CD4-positive, alpha-beta T cell treated with Interleukin-21 for 1 hour (primary cell): ENCODE data around the gene RAPGEF5.

Experiments
- DNase-seq: peaks from one replicate; pipeline ENCODE4 v3.0.0-alpha.2; 2020

RAPGEF5 gene

DNA sequence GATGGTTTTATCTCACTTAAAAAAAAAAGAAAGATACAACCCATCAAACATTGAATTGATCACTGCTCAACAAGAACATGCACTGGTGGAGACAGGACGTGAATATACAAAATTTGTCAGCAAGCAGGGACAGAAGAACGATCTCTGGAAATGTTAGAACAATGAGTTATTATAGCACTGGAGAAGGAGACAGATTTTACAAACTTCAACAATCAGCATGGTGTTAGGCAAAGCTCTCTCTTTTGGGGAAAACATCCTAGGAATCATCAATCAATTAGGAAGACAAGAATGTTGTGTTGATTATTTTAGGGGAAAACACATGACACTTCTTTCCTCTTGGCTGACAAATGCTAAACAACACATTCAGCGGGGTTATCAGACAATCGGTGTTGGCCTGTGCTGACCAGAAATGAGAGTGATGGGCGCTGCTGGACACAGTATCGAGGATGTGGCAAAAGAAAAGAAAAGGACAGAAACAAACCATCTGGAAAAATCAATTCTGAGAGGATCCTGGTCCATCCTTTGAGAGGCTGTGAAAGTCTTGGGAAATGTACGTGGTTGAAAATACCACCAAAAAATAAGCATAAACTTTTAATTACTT lies 103.9 kb downstream of the RAPGEF5 start:
- no peak for DNase-seq

DNA sequence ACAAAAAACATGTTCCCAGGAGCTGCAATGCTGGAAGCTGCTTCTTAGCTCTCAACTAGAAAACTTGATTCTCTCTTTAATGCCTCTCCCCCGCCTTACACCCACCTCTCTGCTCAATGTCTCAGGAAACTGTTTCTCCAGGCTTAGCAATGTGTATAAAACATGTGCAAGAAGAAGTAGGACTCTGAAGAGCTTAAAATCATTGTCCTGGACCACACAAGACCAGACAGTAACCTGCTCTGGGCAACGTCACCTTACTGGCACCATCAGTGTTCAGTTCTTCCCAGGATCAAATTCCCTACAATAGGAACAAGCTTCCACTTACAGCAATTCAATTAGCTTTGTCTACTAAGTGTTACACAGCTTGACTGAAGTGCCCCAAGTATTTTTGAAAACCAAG lies 104.9 kb downstream of the RAPGEF5 start:
- DNase-seq, result no peak

DNA sequence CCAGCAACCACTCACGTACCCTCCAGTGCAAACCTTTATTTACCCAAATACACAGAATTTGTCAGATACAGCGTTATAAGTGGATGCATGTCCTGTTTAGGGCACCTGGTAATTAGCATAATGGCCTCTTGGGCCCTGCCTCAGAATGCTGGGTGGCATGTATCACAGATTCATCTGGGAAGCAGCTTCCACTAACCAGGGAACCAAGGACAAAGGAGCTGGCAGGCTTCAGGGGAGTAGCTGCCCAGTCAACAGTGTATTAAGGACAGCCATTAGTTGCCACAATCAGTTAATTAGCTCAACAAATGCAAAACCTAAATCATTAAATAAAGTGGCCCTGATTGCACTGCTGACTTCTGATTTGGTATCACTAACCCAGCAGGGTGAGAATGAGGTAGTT lies 105.7 kb downstream of the RAPGEF5 start:
- no peak for DNase-seq

DNA sequence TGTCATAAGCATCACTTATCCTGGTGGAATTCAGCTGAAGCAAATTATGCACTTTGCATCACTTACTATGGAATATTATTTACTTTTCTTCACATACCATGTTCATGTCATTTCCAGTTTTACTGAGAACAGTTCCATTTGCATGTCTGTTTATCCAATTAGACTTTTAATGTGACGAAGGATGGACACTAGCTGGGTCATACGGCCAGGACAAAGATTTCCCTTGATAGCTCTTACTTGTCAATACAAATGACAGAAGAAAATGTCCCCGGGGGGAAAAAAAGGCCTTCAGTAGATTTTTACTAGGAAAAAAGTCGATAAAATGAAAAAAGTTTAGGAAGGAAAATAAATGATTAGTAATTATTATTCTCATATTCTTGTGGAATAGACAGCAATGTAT lies 106.6 kb downstream of the RAPGEF5 start:
- DNase-seq, result no peak

DNA sequence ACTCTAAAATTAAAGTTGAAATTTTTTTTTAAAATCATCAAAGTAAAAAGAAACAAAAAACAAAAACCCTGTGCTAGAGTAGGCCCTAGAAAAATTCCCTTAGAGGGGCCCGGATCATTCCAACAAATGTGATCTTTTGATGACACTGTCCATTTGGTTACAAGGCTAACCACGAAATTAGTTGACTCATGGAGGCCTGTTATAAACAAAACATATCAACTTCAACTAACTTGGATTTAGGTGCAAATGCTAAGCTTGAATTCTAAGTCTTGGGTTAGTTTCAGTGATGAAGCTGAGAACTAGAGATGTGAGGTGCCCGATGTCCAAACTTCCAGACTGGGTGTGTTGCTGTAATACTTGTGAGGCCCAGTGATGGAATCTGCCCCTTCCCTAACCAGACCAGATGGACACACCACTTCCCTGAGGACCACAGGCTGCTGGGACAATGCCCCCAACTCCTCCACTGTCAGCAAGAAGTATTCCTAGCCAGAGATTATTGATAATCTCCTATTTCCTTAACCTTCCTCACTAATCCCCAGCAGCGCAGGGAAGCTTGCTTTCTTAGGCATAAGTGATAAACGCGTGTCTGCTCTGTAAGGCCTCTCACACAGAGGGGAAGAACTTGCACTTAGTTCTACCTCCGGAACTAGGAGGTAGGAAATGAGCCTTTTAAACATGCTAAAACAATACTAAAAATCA lies 108.7 kb downstream of the RAPGEF5 start:
- DNase-seq, result no peak

DNA sequence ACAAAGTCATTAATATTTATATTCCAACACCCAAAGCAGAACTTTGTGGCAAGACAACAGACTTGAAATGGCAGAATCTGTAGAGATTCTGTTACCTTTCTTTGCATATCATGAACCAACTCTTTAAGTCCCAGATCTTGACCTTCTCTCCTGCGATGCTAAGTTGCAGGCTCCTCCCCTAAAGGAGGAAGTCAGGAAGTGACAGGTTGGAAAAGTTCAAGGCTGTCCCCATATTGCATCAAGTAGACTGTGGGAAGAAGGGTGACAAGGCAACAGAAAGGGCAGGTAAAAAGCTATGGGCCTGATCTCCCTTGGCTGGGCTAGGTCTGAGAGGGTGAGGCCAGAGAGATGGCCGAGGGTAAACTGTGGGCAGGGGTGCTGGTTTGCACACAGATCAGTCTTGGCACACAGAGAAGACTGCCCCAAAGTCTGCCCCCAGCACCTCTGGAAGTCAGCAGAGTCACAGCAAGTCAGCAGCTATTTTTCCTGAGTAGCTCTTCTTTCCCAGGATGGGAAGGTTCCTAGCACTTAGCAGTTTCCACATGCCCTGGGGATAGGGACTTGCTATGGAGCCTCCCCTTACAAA lies 115.1 kb downstream of the RAPGEF5 start:
- no peak for DNase-seq

DNA sequence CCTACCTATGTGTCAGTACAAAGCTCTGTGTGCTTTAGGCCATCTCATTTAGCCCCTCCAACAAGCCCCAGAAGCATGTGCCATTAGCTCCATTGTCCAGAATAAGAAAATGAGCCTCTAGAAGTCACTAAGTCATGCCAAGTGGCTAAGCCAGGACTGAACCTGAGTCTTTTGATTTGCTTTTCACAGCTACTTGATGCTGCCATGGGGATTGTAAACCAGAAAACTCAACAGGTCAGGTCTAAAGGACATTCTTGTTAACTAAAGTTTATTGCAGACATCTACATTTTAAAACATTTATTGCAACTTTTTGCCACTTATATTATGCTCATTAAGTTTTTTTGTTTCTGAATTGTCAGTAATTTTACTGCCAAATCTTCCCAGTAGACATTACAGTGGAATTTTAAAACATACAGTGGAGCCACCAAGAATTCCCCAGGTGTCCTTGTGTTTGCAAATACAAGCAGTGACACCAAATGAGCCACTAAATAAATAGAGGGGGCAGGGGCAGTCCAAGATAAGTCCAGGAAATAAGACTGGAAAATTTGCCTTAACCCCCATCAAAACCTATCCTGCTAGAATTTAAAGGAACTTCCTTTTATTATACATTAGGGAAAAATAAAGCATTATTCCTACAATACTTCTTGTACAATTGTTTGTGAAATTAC lies 115.9 kb downstream of the RAPGEF5 start:
- no peak for DNase-seq

DNA sequence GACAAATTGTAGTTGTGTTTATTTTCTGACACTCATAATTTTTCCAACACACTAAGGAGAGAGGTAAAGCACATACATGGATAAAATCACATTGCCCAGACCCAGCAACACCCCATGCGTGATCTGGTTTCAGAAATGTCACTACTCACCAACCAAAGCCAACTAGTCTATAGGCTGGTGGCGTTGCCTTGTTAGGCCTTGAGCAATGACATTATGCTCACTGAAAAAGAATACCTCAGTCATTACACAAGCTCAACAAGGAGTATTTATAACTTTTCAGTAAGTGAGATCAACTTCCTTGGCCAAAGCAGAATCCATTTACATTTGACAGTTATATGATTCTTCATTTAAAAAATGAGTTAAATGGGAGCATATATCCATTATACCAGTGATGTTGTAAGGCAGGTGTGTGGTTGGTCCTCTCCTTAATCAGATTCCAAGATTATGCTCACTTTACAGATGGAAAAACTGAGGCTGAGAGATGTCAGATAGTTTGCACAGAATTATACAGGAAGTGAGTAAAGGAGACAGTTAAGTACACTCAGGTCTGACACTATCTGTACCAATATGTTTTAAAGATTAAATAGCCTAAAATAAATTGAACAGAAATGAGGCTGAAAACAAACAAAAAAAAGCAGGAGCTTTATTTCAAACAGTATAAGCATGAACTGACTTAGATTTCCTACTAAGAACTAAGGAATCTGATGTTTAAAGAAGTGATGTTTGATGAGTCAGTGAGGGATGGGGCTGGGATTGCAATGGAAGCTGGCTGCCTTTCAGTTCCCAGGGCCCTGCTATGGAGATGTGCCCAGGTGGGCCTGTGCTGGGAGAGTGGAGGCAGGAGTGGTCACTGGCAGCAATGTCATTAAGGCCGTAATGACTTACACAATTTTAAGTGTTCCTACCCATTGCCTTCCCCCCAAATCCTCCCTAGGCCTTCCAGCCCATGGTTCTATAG lies 118.3 kb downstream of the RAPGEF5 start:
- no peak for DNase-seq

DNA sequence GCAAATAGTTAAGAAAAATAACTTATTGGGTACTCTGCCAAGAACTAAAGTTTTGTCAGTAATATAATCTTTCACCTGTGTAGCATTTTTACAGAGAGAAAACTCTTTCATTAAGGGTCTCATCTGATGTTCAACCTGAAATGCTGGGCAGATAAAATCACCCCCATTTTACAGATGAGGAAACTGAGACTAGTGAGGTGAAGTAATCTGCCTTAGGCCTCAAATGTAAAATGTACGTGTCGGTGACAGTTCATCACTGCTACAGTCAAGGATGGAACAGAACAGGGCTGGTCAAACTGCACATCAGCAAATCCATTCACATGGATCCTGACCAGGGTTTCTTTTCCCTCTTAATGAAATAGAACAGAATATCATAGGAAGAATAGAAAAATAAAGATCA lies 121.8 kb downstream of the RAPGEF5 start:
- DNase-seq, result no peak

DNA sequence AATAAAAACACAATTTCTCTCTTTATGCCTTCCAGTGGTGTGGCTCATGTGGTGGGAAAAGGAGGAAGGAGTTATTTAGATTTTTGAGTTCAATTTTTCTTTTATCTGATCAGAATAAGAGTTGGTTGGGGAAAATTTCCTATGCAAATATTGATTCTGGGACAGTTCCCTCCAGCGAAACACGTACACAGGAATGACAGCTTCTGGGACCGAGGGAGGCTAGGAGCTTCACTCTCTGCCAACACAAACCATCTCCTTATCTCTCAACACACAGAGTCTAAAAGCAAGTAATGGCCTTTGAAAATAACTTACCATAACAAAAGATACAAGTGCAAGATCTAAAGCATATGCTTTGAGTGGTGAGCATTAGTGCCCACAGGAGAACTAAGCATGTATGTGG lies 122.7 kb downstream of the RAPGEF5 start:
- DNase-seq, result no peak

DNA sequence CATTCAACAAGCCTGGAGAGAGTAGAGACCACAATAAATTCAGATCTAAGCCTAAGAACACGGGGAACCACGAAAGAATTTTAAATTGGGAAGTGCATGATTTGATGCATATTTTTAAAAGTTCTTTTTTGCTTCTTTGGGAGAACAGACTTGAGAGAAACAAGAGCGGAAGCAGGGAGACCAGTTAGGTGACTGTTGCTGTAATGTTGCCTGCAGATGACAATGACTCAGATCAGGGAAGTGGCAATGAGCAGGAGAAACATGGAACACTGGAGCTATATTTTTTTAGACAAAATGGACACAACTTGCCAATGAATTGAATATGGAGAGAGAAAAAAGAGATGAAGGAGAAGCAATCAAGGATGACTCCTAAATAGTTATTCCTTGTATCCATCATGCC lies 125.1 kb downstream of the RAPGEF5 start:
- DNase-seq, result no peak

DNA sequence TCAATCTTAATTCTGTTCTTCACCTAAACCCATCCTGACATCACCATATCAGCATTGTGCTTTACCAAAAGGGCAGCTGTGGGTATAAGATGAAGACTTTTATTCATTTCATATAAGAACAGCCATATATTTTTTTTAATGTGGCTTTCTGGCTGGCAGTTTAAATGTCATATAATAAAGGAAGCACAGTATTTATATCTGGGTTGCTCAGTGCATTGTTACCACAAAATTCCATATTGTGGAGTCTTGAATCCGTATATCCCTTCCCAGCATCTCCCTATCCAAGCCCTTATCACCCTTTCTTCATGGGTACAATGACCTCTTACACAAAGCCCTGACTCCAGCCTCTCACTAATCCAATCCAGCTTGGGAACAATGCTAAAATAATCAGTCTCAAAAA lies 125.8 kb downstream of the RAPGEF5 start:
- no peak for DNase-seq

DNA sequence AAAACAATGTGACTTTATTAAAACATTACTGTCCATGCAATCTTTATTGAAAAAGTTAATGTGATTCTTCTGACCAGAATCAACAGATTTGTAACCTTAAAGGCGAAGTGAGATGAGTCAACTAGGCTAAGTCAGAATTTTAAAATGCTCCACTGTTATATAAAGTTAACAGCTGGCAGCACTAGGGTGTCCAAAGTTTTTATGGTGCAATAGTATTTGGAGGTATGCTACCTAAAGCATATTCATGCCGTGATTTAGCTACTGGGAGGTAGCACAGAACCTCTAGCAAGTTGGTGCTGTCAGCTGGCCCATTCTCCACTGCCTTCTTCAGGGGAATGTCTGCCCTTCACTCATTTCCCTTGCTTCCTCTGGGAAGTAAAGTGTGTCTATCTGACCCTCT lies 126.7 kb downstream of the RAPGEF5 start:
- DNase-seq, result no peak

DNA sequence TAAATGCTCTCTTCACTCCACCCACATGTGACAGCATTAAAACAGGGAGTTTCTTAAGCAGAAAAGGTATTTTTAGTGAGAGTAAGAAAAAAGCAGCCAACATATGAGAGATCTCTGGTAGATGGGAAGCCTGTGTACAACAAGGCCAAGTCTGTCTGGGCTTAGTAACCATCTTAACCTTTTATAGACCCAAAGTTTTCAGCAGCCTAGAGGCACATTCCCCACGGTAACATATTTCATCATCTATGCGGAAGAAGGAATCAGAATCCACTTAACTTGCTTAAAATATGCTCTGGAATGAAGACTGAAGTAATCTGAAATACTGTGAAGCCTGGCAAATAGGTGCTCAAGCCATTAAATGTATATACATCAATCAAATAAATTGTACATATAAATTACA lies 127.8 kb downstream of the RAPGEF5 start:
- no peak for DNase-seq

DNA sequence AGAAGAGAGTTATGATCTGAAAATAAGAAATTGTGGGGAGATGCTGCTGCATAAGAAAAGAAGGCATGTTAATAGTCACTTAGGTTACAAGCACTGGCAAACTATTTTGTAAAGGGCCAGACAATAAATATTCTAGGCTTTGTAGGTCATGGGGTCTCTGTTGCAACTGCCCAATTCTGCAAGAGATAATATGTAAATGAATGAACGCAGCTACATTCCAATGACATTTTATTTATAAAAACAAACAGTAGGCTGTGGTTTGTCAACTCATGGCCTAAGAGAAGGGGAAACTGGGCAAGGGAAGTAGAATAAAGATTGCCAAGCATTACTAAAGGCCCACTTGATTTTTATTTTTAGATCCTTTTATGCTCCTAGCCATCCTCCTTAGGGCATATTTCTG lies 133.1 kb downstream of the RAPGEF5 start:
- no peak for DNase-seq

DNA sequence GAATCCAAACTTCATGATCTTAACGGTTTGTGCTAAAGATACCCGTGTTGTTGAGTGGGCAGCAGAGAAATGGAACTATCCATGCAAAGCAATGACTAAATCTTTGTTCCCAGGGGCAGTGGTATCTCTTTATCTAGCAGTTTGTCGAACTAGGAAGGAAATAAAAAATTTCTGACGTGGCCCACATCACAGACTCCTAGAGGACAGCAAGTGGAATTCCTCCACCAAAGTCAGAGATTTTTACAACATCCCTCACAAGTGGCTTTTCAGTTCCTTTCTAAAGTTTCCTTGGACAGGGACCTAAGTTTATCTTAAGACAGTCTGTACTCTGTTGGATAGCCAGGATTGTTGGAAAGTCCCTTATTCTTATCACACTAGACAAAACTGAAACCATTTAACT lies 136.0 kb downstream of the RAPGEF5 start:
- DNase-seq, result no peak

DNA sequence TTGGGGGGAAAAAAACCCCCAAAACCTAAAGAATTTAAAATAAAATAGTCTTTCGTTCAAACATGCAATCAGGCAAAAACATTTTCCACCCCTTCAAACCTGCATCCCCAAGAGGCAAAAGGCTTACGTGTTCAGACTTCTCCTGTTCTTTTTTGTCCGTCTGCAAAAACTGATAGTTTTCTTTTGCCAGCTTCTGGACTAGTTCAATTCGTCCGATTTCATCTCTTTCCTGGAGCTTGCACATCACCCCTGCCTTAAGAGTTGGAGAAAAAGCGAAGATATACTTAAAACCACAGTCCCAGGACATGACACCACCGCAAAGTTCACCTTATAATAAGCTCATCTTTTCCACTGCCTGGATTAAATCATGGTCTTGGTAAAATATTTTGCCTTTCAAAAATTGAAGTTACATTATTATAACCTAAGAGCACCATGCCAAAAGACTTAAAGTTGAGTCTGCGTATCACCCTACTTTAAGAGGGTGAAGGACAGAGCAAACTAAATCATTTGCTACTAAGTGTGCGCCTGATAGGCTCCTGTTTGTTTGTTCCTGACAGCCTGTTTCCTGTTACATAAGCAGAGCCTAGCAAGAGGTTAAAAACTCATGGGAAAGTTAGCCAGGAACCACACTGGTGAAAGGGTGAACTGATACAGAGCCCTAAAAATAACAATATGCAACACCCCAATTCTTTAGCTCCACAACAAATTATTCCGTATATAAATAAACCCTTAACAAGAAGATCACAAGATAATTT lies 137.0 kb downstream of the RAPGEF5 start:
- DNase-seq, result no peak

DNA sequence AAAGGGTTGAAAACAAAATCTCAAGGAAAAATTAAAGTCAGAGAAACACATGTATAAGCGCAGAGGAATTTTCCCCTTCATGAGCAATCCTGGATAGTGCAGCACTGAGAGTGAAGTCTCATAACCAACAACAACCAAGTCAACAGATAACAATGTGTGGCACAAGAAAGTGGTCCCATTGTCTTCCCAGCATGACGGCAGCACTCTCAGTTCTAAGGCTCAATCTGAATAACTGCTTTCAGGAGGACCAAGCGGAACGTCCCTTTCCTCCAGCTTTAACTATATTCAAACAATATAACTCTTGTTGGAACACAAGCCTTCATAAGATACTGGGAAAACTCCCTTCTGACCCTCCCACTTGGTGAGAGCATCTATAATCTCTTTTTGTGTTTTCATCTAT lies 137.9 kb downstream of the RAPGEF5 start:
- no peak for DNase-seq

DNA sequence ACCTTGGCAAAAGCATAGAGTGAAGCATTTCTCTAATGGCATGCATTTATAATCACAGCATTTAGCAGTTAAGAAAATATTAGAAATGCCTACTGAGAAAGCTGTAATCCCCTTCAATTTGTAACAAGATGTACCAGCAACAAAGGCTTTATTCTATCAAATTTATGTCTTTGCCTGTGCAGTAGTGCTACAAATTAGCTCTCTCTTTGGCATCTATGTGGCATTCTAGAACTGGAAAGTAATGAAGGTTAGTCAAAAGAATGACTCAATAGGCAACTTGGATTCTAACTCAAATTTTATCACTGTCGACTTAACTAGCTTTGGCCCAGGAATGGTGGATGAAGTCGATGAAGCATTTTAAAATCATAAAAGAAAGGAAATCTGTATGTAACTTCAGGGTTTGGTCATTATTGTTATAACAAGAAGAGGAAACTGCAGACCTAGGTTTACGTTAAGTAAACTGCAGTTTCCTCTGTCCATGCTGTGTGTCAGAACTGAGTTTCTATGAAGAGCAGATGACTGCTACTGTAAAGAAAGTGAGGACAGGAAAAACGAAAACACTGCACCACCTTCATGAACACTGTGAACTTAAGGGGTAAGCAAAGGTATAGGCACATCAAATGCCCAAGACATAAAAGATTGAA lies 140.0 kb downstream of the RAPGEF5 start:
- no peak for DNase-seq

DNA sequence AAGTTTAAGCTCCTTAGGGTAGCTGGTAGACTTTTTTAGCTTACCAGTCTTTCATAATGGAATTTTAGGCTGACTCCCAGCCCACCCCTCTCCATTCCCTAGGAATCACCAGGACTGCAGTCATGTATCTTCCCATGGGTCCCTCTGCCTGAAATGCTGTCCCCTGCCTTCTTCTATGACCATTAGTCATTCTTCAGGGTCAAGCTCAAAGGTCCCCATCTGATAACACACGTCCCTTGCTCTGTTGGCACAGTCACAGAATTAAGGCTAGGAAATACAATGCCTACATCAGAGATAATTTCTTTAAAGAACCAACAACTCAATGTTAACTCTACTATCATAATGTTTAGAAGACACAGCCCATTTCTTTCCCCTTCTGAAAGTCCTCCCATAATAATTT lies 140.6 kb downstream of the RAPGEF5 start:
- DNase-seq, result no peak

DNA sequence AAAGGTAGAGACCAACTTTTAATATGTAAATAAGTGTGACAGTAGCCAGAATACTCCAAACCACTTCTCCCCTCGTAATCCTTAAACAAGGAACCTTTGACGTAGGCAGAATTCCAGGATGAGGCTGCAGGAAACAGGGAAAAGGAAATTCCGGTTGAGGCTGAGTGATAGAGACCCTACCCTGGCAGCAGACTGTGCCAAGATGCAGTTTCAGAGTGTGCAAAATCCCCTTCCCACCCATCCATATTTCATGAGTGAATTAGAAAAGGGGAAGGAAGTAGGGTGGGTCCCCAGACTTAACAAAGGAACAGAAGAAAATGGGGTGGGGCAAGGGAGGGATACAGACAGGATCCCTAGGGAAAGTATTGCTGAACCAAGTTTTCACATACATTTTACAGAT lies 143.0 kb downstream of the RAPGEF5 start:
- no peak for DNase-seq

DNA sequence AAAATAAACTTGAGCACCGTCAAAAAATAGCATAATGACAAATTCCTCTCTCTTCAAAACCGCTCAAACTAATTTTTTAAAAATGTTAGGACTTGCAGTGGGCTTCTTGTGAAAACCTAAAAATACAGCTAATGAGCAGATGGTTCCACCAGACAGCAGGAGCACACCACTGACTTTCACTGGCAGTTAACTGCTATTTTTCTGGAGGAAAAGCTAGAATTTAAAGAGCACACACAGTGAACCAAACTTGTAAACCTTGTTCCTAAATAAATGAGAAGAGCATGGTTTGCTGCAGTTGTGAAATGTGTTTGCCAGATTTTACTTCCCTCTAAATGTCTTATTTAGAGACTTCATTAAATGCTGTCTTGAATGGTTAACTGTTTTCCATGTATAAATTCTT lies 143.9 kb downstream of the RAPGEF5 start:
- DNase-seq, result no peak
